Fibroblast of the aortic adventitia (primary cell): ENCODE measurements around the gene EIF2B5. TPM values are rescaled to one million over a fixed set of nuclear protein-coding genes. Genes with fewer than 3 reads are reported as not detected.

Source experiments
- DNase-seq: peaks from one replicate; pipeline ENCODE4 v3.0.0-alpha.2; 2010; ENCODE audit warnings: low read depth
- H3K4me3 ChIP-seq: 2 replicates; pipeline ENCODE4 v1.5.1; 2011; ENCODE audit warnings: low read depth, mild to moderate bottlenecking, control low read depth, low read length, moderate library complexity
- small RNA-seq: library from RNA; depleted of rRNA; stranded (forward); fragments of <200 nt; gene quantifications from one replicate; pipeline ENCODE3, GENCODE V24; 2012
- total RNA-seq: library from RNA; depleted of rRNA; stranded (reverse); fragments of >200 nt; gene quantifications from 2 replicates; pipeline ENCODE4 v1.2.3, GENCODE V29; 2012; ENCODE audit warnings: low replicate concordance
- TF ChIP-seq, protein P1 (sequence below): IDR thresholded peaks from 2 replicates; pipeline ENCODE4 v1.5.1; 2011; ENCODE audit warnings: mild to moderate bottlenecking, low read length, control low read depth, inconsistent platforms; ENCODE audit not compliant: insufficient read depth

Gene EIF2B5
- total RNA-seq, 1 donor = 28.1 TPM

DNA sequence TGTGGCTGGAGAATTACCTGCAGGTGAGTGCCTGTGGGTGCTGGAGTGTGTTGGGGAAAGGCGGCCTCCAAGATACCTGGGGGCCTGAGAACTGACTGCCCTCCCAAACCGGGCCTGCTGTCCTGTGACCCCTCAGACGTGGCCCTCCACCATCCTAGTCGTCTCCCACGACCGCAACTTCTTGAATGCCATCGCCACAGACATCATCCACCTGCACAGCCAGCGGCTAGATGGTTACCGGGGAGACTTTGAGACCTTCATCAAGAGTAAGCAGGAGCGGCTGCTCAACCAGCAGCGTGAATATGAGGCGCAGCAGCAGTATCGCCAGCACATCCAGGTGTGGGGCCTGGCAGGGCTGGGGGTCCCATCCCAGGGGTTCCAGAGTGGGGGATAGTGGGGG lies 54.3 kb downstream of the EIF2B5 start:
- no peak overlapping the region for H3K4me3 ChIP-seq
- TF ChIP-seq, protein P1, sequence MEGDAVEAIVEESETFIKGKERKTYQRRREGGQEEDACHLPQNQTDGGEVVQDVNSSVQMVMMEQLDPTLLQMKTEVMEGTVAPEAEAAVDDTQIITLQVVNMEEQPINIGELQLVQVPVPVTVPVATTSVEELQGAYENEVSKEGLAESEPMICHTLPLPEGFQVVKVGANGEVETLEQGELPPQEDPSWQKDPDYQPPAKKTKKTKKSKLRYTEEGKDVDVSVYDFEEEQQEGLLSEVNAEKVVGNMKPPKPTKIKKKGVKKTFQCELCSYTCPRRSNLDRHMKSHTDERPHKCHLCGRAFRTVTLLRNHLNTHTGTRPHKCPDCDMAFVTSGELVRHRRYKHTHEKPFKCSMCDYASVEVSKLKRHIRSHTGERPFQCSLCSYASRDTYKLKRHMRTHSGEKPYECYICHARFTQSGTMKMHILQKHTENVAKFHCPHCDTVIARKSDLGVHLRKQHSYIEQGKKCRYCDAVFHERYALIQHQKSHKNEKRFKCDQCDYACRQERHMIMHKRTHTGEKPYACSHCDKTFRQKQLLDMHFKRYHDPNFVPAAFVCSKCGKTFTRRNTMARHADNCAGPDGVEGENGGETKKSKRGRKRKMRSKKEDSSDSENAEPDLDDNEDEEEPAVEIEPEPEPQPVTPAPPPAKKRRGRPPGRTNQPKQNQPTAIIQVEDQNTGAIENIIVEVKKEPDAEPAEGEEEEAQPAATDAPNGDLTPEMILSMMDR = no peak
- no peak for DNase-seq

DNA sequence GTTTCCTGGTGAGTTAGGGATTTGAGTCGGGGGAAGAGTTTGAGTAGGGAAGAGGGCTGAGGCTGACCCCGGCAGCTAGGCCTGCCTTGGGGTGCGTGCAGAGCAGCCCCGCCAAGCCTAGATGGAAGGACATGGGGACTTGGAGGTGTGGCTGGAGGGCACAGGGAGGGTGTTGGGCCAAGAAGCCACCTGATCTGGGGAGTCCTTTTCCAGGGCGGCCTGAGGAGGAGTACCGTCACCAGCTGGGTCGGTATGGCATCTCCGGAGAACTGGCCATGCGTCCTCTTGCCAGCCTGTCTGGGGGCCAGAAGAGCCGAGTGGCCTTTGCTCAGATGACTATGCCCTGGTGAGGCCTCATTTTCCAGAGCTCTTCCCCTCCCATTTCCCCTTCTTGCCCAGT lies 57.7 kb downstream of the EIF2B5 start:
- H3K4me3 ChIP-seq = no peak overlapping the region
- TF ChIP-seq, protein P1 = no peak
- no peak for DNase-seq

DNA sequence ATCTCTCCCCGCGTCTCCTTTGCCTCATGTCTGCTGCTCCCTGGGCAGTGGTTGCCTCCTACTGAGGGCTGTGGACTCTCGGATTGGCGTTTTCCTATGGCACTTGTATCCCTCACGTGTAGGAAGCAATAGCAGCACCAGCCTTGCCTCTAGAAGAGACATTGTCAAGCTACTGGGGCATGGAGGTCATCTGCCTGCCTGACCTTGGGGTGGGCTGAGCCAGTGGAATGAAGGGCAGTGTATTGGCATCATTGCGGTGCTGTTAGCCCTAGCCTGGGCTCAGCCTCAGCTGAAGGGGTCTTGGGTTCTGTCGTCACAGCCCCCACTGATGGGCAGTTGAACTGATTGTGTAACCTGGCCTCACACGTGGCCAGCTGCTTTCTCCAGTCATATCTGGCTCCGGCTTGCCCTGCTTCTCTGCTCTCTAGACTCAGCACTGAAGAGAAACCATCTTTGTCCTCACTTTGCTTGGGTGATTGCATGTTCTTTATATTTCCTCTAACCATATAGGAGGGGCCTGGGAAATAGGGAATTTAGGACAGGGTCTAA lies 58.9 kb downstream of the EIF2B5 start:
- TF ChIP-seq, protein P1 = no peak
- no peak for DNase-seq
- no peak overlapping the region for H3K4me3 ChIP-seq

Small RNA genes lying within 50 kb of the gene (small RNA-seq; reads per million reads assigned to genes)
- not detected for gene RF00019

Other genes starting within 250 kb of the EIF2B5 start
- gene ABCC5, start 117.5 kb upstream of the EIF2B5 start, total RNA-seq = 21.2 and 24.2 TPM in 2 replicates
- gene HTR3D, start 103.6 kb upstream of the EIF2B5 start, total RNA-seq = not detected in 2 replicates
- not detected in 2 replicates for gene HTR3C, start 82.3 kb upstream of the EIF2B5 start, total RNA-seq
- gene HTR3E, start 38.3 kb upstream of the EIF2B5 start, total RNA-seq = not detected in 2 replicates
- gene DVL3, start 20.0 kb downstream of the EIF2B5 start, total RNA-seq = 28.2 and 66.8 TPM in 2 replicates
- 364 and 380 TPM in 2 replicates for gene AP2M1, start 39.5 kb downstream of the EIF2B5 start, total RNA-seq
- gene ABCF3, start 50.8 kb downstream of the EIF2B5 start, total RNA-seq = 32.4 and 49.4 TPM in 2 replicates
- 0.72 TPM in 1 of 2 replicates, not detected in the other for gene VWA5B2, start 94.2 kb downstream of the EIF2B5 start, total RNA-seq
- 12.2 and 34.0 TPM in 2 replicates for gene ALG3, start 113.6 kb downstream of the EIF2B5 start, total RNA-seq
- 1.6 and 2.5 TPM in 2 replicates for gene EEF1AKMT4, start 114.3 kb downstream of the EIF2B5 start, total RNA-seq
- gene CAMK2N2, start 126.2 kb downstream of the EIF2B5 start, total RNA-seq = 0.09 and 0.41 TPM in 2 replicates
- gene ECE2, start 140.7 kb downstream of the EIF2B5 start, total RNA-seq = not detected in 2 replicates
- 129 and 333 TPM in 2 replicates for gene PSMD2, start 163.9 kb downstream of the EIF2B5 start, total RNA-seq
- 234 and 292 TPM in 2 replicates for gene EIF4G1, start 179.2 kb downstream of the EIF2B5 start, total RNA-seq
- gene FAM131A, start 202.2 kb downstream of the EIF2B5 start, total RNA-seq = 14.0 and 19.1 TPM in 2 replicates
- gene CLCN2, start 226.2 kb downstream of the EIF2B5 start, total RNA-seq = 5.9 and 6.2 TPM in 2 replicates
- gene POLR2H, start 226.4 kb downstream of the EIF2B5 start, total RNA-seq = 70.1 and 127 TPM in 2 replicates
- 0.49 TPM in 1 of 2 replicates, not detected in the other for gene THPO, start 242.8 kb downstream of the EIF2B5 start, total RNA-seq
- gene CHRD, start 244.7 kb downstream of the EIF2B5 start, total RNA-seq = 0.36 and 4.6 TPM in 2 replicates